ENCODE results near the gene NTN1. TPM values are rescaled to one million over a fixed set of nuclear protein-coding genes. Genes with fewer than 3 reads are reported as not detected.

Gene NTN1
- polyA plus RNA-seq, 1 donor from 2014 or later, result 16.2 TPM

GRCh38 chr17:9115214-9116191 is 94.2 kb downstream of the NTN1 start:
- H3K9me3 ChIP-seq (ENCODE audit: low read length), result peaks cover 2% of the 10 kb centered on the region
- H3F3A ChIP-seq (ENCODE audit: insufficient read depth, low read length, poor library complexity, severe bottlenecking), result no peaks in the 10 kb centered on the region
- H3K9ac ChIP-seq (ENCODE audit: low read length), result no peak overlapping the region
- H4K20me1 ChIP-seq (ENCODE audit: insufficient read depth), result no peaks in the 10 kb centered on the region
- H3K27ac ChIP-seq (ENCODE audit: low read length), result no peak overlapping the region
- H3K4me2 ChIP-seq (ENCODE audit: low read length), result no peak overlapping the region
- no peak overlapping the region for H2AFZ ChIP-seq (ENCODE audit: low read depth, low read length)
- TF ChIP-seq RAD21 (conservative IDR thresholded peaks at IDR 0.05), result no peak
- no peak for TF ChIP-seq SMC3 (conservative IDR thresholded peaks at IDR 0.05; ENCODE audit: poor library complexity)
- no peak for TF ChIP-seq CTCF (IDR thresholded peaks at IDR 0.05; ENCODE audit: poor library complexity, severe bottlenecking)
- no peak for TF ChIP-seq MXI1 (conservative IDR thresholded peaks at IDR 0.05; ENCODE audit: poor library complexity, severe bottlenecking)
- no peak for TF ChIP-seq POLR2AphosphoS5 (IDR thresholded peaks at IDR 0.05)
- TF ChIP-seq EP300 (conservative IDR thresholded peaks at IDR 0.05; ENCODE audit: poor library complexity, severe bottlenecking), result no peak
- no peak for TF ChIP-seq EZH2 (IDR thresholded peaks at IDR 0.05; ENCODE audit: borderline replicate concordance, insufficient read depth, low read length, poor library complexity, severe bottlenecking)
- TF ChIP-seq, protein P1, sequence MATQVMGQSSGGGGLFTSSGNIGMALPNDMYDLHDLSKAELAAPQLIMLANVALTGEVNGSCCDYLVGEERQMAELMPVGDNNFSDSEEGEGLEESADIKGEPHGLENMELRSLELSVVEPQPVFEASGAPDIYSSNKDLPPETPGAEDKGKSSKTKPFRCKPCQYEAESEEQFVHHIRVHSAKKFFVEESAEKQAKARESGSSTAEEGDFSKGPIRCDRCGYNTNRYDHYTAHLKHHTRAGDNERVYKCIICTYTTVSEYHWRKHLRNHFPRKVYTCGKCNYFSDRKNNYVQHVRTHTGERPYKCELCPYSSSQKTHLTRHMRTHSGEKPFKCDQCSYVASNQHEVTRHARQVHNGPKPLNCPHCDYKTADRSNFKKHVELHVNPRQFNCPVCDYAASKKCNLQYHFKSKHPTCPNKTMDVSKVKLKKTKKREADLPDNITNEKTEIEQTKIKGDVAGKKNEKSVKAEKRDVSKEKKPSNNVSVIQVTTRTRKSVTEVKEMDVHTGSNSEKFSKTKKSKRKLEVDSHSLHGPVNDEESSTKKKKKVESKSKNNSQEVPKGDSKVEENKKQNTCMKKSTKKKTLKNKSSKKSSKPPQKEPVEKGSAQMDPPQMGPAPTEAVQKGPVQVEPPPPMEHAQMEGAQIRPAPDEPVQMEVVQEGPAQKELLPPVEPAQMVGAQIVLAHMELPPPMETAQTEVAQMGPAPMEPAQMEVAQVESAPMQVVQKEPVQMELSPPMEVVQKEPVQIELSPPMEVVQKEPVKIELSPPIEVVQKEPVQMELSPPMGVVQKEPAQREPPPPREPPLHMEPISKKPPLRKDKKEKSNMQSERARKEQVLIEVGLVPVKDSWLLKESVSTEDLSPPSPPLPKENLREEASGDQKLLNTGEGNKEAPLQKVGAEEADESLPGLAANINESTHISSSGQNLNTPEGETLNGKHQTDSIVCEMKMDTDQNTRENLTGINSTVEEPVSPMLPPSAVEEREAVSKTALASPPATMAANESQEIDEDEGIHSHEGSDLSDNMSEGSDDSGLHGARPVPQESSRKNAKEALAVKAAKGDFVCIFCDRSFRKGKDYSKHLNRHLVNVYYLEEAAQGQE (IDR thresholded peaks at IDR 0.05; ENCODE audit: borderline replicate concordance), result no peak
- TF ChIP-seq TAF1 (IDR thresholded peaks at IDR 0.05; ENCODE audit: low read depth), result no peak
- no peaks in the 10 kb centered on the region for H3K79me2 ChIP-seq (replicated peaks; ENCODE audit: insufficient read depth, low read length)
- no peak overlapping the region for H3K4me3 ChIP-seq (ENCODE audit: low read length)
- H3K9me2 ChIP-seq (ENCODE audit: insufficient read depth, low read length), result no peaks in the 10 kb centered on the region
- no peaks in the 10 kb centered on the region for H3K27me3 ChIP-seq (ENCODE audit: insufficient read depth, low read depth, low read length)
- no peaks in the 10 kb centered on the region for H3K36me3 ChIP-seq (ENCODE audit: insufficient read depth, low read length)

DNA sequence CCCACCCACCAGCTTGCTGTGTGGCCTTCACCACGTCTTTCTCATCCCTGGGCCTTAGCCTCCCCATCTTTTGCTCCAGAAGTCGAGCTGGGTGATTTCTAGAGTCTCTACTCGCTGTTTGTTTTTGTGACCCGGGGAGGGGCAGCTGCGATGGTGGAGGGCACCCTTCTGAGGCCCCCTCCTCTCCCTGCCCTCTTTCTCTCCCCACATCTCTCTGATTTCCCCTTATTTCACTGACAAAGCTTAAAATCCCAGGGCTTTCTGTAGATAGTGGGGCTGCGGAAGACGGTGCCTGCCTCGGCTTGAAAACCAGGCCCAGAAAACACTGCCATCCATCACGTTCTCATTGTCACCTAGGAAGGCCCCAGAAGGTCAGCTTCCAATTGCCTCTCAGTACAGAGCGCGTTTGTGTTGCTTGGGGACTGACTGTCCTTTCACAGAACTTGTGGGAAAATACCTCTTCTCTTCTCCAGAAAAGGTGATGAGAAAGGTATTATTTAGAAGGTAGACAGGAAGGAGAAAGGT is 95.1 kb downstream of the NTN1 start:
- Histone ChIP-seq H3K9me3 (ENCODE audit: low read length) (peaks cover 2% of the 10 kb centered on the region), H3K79me2 (replicated peaks; ENCODE audit: insufficient read depth, low read length) (no peaks in the 10 kb centered on the region), H3F3A (ENCODE audit: insufficient read depth, low read length, poor library complexity, severe bottlenecking) (no peaks in the 10 kb centered on the region), H3K9me2 (ENCODE audit: insufficient read depth, low read length) (no peaks in the 10 kb centered on the region), H3K4me3 (ENCODE audit: low read length) (no peak overlapping the region), H3K36me3 (ENCODE audit: insufficient read depth, low read length) (no peaks in the 10 kb centered on the region), H3K27me3 (ENCODE audit: insufficient read depth, low read depth, low read length) (no peaks in the 10 kb centered on the region), H3K4me2 (ENCODE audit: low read length) (no peak overlapping the region), H3K27ac (ENCODE audit: low read length) (no peak overlapping the region), H4K20me1 (ENCODE audit: insufficient read depth) (no peaks in the 10 kb centered on the region), H3K9ac (ENCODE audit: low read length) (no peak overlapping the region), H2AFZ (ENCODE audit: low read depth, low read length) (no peak overlapping the region)
- TF ChIP-seq, protein P1 (IDR thresholded peaks at IDR 0.05; ENCODE audit: borderline replicate concordance), result no peak
- no peak for TF ChIP-seq SMC3 (conservative IDR thresholded peaks at IDR 0.05; ENCODE audit: poor library complexity)
- no peak for TF ChIP-seq POLR2AphosphoS5 (IDR thresholded peaks at IDR 0.05)
- TF ChIP-seq RAD21 (conservative IDR thresholded peaks at IDR 0.05), result no peak
- TF ChIP-seq EZH2 (IDR thresholded peaks at IDR 0.05; ENCODE audit: borderline replicate concordance, insufficient read depth, low read length, poor library complexity, severe bottlenecking), result no peak
- no peak for TF ChIP-seq MXI1 (conservative IDR thresholded peaks at IDR 0.05; ENCODE audit: poor library complexity, severe bottlenecking)
- TF ChIP-seq CTCF (IDR thresholded peaks at IDR 0.05; ENCODE audit: poor library complexity, severe bottlenecking), result no peak
- TF ChIP-seq EP300 (conservative IDR thresholded peaks at IDR 0.05; ENCODE audit: poor library complexity, severe bottlenecking), result no peak
- TF ChIP-seq TAF1 (IDR thresholded peaks at IDR 0.05; ENCODE audit: low read depth), result no peak

All from neural cell (in vitro differentiated cells).